Bone marrow (tissue), 2 donors: ENCODE measurements around the gene BICRAL.
"Not testable (repeated sequence)": the region's sequence is repeated elsewhere in the genome, so short reads cannot be mapped to it uniquely, and the experiment has no call there.

ENCODE experiments used
- DNase-seq, 2 donors: peaks; one replicate each; lab custom pipeline; 2025; lab: John Stamatoyannopoulos, UW

BICRAL gene, protein sequence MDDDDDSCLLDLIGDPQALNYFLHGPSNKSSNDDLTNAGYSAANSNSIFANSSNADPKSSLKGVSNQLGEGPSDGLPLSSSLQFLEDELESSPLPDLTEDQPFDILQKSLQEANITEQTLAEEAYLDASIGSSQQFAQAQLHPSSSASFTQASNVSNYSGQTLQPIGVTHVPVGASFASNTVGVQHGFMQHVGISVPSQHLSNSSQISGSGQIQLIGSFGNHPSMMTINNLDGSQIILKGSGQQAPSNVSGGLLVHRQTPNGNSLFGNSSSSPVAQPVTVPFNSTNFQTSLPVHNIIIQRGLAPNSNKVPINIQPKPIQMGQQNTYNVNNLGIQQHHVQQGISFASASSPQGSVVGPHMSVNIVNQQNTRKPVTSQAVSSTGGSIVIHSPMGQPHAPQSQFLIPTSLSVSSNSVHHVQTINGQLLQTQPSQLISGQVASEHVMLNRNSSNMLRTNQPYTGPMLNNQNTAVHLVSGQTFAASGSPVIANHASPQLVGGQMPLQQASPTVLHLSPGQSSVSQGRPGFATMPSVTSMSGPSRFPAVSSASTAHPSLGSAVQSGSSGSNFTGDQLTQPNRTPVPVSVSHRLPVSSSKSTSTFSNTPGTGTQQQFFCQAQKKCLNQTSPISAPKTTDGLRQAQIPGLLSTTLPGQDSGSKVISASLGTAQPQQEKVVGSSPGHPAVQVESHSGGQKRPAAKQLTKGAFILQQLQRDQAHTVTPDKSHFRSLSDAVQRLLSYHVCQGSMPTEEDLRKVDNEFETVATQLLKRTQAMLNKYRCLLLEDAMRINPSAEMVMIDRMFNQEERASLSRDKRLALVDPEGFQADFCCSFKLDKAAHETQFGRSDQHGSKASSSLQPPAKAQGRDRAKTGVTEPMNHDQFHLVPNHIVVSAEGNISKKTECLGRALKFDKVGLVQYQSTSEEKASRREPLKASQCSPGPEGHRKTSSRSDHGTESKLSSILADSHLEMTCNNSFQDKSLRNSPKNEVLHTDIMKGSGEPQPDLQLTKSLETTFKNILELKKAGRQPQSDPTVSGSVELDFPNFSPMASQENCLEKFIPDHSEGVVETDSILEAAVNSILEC

GRCh38 chr6:42781796-42782688 lies at the start of gene BICRAL:
BICRAL (plus strand) TSS chr6:42782052; CDS start chr6:42822023, 39,971 bp downstream.
- DNase-seq: peak; percentile 63 to 72

- DNase-seq: not testable (repeated sequence)
Observed at GRCh38 chr6:42733867-42734481, 47.9 kb upstream of the BICRAL start.

DNA sequence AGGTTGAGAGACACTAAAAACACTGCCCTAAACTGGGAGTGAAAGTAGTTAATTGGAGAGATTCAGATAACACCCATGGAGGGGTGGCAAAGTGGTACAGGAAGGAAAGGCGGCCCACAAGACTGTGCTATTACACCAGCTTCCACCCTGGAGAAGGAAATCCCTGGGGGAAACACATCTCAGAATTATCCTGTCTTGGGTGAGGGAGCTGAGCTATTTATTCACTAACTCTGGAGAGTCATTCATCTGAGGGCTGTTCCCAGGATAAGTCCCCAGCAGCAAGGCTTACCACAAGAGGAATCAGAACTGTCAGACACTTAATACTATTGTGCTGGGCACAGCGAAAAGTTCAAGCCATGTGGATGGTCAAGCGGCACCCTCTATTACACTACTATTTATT lies 45.9 kb upstream of the BICRAL start:
- DNase-seq: no peak

GRCh38 chr6:42740725-42741124 lies 41.1 kb upstream of the BICRAL start:
- DNase-seq: no peak

DNA sequence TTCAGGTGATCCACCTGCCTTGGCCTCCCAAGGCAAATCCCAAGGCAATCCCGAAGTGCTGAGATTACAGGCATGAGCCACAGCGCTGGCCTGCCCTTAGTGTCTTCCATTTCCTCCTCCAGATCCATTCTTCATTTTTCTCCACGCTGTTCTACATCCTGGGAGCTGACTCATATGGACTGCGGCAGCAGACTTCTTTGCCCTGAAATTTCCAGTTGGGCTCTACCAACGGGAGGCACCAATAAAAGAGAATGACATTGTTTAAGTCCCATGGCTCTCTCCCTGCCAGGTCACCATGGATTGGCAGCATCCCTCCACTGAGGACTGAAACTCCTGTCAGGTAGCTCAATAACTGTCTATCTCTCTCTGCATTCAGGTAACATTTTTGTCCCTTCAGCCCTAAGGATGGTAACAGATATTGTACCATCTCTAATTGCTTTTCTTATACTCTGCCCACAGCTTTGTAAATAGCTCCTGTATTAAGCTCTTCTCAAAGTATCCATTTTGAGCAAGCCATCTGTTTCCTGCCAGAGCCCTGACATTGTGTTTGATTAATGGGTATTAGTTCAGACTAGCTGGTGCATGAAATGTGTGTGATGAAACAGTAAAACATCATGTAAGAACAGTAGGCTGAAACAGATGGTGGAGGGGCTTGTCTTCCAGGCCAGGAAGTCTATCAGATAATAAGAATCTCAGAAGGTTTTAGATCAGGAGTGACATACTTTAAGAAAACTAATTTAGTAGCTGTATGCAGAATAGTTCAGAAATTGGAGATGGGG lies 39.5 kb upstream of the BICRAL start:
- peak in 1 of 2 donors; percentile 86 for DNase-seq

DNA sequence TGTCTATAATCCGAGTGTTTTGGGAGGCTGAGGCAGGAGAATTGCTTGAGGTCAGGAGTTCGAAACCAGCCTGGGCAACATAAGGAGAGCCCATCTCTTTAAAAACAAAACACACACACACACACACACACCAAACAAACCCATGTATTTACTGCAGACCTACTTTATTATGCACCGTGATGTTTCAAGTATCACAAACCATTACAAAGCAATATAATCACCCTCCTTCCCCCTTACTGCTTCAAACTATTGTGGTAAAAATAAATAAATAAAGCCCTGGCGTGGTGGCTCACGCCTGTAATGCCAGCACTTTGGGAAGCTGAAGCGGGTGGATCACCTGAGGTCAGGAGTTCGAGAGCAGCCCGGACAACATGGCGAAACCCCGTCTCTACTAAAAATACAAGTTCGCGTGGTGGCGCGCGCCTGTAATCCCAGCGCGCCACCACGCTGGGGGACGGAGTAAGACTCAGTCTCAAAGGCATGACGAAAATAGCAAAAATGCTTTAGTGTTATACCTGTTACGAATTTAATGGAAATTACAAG lies 37.4 kb upstream of the BICRAL start:
- DNase-seq: no peak

DNA sequence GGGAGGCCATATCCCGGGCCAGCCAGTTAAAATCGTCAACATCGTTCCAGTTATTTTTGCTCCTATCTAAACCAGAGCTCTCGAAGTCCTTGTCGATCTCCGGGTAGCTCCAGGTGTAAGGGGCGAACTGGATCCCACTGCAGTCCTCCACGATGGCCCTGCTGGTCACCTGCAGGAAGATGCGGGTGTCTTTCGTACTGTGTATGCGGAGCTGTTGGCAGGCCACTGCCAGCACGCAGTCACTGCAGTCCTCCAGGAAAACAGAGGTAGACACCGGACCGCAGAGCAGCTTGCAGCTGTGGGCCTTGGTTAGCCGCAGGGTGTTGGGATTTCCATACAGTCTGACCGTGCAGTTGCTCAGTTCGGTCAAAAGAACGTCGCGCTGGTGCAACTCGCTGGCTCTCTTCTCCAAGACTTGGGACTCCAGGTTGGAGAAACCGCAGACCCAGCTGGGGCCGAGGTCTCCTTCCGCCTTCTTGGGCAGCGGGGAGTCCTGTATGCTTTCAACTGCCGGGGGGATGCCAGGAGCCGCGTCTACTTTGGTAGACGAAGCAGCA lies 36.7 kb upstream of the BICRAL start:
- peak in 1 of 2 donors; percentile 30 for DNase-seq

- DNase-seq: peak; percentile 71 to 95
Observed at GRCh38 chr6:42745640-42746462, 36.0 kb upstream of the BICRAL start, which contains the start of gene TBCC. TBCC (minus strand) TSS chr6:42746103; CDS start chr6:42746073, 30 bp downstream.

DNA sequence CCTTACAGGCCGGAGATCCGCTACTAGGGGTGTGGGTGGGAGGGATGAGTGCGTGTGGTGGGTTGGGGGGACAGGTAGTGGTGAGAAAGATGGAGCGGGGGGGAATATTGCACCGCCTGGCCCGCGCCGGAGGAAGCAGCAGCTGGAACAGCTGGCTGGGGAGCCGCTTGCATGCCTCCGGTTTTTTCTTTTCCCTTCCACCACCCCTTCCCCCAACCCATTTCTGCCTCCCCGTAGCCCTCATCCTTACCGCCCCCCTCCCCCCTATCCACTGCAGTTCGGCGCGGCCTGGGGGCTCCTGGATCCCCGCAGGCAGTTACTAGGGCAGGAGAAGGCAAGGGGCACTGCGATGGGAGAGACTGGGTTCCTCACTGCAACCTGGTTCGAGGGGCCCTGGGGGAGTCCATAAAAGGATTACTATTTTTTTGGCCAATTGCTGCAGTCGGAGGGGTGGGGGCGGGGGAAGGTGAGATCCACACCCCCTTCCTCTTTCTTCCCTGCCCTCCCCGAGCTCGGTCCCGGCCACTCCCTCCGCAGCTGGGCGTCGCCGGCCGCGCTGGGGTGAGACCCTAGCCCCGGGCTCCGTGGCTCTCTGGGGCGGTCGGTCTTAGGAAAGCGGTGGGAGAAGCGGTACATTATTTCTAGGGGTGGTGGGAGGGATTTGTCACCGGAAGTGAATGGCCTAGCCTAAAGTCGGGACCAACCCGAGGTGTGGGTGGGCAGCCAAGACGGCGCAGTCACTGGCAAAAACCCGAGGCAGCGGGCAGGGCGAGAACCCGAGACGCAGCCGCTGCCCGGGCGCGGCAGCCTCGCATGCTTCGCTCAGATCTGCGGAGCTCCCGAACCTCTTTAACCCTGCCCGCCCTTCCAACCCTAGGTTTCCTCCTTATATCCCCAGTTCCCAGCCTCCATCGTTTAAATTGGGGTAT lies 35.1 kb upstream of the BICRAL start:
- peak; percentile 71 to 86 for DNase-seq

DNA sequence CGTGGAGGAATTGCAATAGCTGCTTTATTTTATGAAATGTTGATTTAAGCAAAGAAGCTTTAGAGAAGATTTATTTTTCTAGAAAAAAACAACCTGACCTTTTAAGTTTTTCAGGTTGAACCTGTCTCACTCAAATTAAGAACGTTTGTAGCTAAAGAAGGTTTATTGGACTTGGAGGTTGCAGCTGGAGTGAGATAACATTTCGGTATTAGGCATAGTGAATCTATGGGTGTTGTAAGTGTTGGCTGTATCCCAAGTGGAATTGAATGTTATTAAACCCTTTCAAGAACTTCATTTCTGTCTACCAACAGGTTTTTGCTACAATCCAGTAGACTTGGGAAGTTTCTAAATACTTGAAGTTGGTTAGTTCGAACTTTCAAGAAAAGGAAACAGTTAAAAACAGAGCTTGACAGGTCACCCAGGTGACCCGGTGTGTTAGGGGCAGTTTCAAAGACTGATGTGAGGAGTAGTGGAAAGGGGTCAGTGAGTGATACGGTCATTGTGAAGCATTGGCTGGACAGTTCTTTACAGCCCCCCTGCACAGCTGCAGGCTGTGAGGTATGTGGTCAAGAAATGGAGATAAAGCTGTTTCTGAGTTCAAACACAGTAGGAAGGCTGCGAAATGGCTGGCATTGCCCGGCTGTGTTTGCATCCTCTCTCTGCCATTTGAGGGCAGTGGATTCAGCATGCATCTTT lies 33.5 kb upstream of the BICRAL start:
- DNase-seq: no peak

DNA sequence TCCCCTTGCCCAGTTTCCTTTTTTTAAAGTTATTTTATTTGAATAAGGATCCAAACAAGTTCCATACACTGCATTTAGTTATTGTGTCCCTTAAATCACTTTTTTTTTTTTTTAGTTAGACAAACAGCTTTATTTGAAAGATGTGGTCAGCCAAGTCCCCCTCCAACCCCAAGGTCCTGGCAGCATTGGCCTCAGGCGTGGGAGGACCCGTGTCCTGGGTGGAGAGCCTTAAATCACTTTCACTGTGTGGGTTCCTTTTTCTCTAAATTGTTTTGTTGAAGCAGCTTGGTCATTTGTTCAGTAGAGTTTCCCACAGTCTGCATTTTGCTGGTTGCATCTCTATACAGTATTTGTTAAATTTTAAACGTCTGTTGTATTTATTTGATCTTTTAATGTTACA lies 30.8 kb upstream of the BICRAL start:
- no peak for DNase-seq

DNA sequence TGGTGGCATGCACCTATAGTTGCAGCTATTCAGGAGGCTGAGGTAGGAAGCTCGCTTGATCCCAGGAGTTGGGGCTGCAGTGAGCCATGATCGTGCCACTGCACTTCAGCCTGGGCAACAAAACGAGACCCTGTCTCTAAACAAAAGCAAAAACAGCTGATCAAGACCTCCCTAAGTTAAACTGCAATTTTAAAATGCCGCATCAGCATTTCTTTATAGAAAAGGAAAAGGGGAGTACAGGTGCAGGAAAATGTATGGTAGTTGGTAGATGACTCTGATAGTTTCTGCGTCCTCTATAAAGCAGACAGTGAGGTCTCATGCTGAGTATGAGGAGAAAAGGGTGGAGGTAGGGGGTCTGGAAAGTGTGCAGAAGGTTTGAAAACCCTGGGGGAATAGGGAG lies 27.1 kb upstream of the BICRAL start:
- no peak for DNase-seq

- DNase-seq: no peak
Observed at GRCh38 chr6:42756722-42757121, 25.1 kb upstream of the BICRAL start.

DNA sequence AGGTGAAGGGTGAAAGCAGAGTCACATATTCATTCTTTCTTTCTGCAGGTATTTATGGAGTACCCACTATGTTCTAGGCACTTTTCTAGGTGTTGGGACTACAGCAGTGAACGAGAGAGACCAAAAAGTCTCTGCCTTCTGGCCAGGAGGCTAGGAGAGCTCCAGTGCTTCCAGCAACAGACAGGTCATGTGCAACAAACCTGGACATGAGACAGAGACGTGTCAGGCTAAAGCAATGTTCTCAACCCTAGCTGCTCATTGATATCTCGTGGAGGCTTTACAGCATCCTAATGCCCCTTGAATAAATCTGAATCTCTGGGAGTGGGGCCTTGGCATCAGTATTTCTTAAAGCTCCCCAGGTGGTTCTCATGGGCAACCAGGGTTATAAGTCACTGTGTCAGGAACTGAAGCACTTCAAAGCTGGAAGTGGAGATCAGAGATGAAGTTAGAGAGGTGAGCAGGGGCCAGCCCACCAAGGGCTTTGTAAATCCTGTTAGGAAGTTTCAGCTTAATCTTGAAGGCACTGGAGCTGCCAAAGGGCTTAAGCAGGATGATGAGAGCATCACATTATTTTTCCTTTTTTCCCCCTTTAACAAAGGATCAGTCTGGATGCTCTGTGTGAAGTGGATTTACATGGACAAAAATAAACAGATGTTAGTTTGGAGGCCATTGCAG lies 23.0 kb upstream of the BICRAL start:
- DNase-seq: no peak

DNA sequence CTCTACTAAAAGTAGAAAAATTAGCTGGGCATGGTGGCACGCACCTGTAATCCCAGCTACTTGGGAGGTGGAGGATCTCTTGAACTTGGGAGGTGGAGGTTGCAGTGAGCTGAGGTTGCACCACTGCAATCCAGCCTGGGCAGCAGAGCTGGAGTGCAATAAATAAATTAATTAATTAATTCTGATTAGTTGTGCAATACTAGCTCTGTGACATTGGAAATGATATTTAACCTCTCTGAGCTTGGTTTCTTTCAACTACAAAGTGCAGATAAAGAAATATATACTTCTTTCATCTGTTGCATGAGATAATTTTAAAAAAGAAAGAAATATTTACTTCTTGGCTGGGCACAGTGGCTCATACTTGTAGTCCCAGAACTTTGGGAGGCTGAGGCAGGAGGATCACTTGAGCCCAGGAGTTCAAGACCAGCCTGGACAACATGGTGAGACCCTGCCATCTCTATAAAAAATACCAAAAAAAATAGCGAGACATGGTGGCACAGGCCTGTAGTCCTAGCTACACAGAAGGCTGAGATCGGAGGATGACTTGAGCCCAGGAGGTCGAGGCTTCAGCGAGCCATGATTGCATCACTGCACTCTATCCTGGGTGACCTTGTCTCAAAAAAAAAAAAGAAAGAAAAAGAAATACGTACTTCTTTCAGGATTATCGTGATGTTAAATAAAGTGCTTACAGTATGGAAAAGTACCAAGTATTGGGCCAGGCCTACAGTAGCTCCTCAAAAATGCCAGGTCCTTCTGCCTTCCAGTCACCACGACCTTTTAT lies 20.4 kb upstream of the BICRAL start:
- no peak for DNase-seq
